Amygdala (tissue), 56 donors: Measurements from ENCODE around the gene PPP1R9B.

Experiments used
- DNase-seq, 56 donors: peaks; one replicate each; lab custom pipeline; 2025; lab: John Stamatoyannopoulos, UW

Gene PPP1R9B

GRCh38 chr17:50187751-50188530 lies 37.5 kb upstream of the PPP1R9B start:
- no peak for DNase-seq

DNA sequence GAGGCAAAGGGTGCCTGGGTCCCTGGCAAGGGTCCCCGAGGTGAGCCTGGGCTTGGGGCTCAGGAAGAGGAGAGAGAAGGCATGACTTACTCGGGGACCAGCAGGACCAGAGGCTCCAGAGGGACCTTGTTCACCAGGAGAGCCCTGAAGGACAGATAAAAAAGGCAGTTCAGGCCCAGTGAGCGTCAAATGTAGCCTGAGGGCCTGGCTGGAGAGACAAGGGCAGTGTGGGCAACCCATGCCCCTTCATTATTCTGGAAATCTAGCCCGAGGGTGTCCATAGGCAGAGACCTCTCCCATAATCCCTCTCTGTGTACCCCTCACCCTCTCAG lies 36.9 kb upstream of the PPP1R9B start:
- no peak for DNase-seq

GRCh38 chr17:50186661-50187393 lies 36.4 kb upstream of the PPP1R9B start:
- no peak for DNase-seq

DNA sequence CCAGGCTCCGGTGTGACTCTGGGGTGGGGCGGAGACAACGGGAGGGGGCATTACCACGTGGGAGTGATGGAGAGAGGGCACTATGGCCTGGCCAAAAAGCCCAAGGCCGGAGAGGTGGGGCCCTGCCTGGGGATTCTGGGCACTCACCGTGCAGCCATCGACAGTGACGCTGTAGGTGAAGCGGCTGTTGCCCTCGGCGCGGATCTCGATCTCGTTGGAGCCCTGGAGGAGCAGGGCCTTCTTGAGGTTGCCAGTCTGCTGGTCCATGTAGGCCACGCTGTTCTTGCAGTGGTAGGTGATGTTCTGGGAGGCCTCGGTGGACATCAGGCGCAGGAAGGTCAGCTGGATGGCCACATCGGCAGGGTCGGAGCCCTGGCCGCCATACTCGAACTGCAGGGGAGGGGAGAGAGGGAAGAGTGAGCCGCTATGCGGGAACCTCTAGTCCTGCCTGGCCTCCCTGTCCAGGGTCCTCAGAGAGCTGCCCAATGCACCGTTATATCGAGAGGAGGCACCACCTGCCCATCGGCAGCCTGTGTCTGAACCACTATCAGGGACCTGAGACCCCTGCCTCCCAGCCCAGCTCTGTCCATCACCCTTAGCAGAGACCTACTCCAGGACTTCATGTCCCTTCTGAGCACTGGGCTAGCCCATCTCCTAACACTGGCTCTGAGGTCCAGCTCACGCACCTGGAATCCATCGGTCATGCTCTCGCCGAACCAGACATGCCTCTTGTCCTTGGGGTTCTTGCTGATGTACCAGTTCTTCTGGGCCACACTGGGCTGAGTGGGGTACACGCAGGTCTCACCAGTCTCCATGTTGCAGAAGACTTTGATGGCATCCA lies 35.4 kb upstream of the PPP1R9B start:
- DNase-seq = no peak

DNA sequence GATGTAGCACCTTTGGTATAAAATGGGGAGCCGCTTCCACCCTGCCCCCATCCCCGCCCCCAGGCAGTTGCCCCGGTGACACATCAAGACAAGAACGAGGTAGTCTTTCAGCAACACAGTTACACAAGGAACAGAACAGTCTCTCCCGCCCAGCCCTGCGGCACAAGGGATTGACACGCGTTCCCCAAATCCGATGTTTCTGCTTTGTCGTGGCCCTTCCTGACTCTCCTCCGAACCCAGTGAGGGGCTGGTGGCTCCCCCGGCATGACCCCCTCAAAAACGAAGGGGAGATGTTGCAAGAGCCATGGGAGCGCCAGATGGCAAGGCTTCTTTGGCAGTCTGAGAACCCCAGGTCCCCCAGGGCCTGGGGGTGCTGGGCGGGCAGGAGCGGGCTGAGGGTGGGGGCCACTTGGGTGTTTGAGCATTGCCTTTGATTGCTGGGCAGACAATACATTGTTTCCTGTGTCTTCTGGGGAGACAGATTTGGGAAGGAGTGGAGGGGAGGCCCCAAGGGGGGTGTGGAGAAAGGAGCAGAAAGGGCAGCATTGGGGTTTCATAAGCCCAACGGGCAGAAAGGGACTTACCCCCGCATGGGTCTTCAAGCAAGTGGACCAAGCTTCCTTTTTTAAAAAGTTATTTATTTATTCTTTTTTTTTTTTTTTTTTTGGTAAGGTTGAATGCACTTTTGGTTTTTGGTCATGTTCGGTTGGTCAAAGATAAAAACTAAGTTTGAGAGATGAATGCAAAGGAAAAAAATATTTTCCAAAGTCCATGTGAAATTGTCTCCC lies 34.3 kb upstream of the PPP1R9B start:
- DNase-seq = peak in 13 of 56 donors; percentile 5 to 59 (median 13)

DNA sequence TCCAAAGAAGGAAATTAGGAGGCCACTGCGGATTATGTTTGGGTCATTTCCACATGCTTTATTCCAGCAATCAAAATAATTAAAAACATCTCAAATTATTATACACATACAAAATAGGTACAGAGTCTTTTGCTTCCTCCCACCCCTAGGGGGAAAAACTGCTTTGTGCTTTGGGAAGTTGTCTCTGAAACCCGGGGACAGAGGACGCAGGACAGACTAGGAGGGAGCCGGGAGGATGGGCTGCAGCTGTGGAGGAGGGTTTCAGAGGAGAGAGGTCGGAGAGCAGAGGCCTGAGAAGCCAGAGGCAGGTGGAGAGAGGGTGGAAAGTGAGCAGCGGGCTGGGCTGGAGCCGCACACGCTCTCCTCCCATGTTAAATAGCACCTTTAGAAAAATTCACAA lies 33.6 kb upstream of the PPP1R9B start:
- peak in 1 of 56 donors; percentile 29 for DNase-seq

- no peak for DNase-seq
These were observed 33.0 kb upstream of the PPP1R9B start for GRCh38 chr17:50183421-50183994.

DNA sequence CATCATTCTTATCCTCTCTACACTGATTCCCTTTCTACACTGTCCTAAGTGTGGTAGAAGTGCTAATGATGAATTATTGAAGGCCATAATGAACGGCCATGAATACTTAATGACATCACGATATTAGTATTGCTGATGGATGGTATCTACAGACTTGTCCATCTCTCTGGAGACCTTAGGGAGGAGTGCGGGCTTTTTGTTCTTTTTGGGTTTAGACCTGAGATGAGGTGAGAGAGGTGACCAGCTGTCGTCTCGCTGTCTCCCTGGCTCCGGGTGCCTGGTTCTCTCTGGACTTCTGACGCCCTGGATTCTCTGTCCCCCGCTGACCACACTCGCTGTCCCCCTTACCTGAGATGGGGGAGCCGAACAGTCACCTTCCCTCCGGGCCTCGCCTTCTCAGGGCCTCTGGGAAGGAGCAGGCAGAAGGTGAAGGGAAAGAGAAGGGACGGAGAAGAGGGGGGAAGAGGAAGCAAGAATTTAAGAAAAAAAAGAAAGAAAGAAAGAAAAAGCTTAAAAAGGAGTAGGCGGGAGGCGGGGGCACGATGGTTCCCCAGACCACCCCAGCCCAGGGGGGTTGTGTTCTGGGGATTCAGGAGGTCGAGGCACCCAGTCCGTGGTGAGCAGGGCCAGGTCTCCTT lies 32.4 kb upstream of the PPP1R9B start:
- no peak for DNase-seq

DNA sequence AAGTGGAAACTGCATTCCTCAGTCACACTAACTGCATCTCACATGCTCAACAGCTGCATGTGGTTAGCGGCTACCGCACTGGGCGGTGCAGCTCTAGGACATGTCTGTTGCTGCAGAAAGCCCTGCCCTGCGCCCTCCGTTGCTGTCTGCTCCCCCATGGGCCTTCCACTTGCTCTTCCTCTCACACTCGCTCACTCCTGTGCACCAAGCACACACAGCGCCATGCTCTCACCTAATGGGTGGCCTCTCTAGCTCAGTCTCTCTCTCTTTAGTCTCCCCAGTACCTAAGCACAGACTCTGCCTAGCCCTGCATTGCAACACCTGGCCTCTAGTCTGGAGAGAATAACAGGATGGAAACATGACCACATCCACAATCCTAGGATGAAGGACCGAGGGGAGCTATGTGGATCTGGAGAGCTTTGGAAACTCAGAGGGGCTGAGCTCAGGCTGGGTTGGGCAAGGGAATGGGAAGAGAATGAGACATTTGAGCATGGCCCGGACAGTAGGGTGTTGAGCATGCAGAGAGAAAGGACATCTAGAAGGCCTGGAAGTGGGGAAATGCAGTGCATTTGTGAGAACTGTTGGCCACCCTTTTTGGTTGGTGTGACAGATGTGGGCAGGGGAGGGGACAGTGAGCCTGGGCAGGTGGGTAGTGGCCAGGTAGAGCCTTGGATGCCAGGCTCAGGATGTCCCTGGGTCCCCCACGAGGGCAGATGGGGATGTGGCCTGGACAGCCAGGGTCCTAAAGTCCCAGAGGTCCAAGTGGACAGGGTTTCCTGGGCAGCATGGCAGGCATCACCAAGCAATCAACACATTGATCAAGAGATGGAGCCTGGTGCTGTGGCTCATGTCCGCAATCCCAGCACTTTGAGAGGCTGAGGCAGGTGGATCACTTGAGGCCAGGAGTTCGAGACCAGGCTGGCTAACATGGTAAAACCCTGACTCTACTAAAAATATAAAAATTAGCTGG lies 31.4 kb upstream of the PPP1R9B start:
- DNase-seq = peak in 1 of 56 donors; percentile 10

- DNase-seq = peak in 40 of 56 donors; percentile 12 to 89 (median 47)
These were observed 30.7 kb upstream of the PPP1R9B start for GRCh38 chr17:50181144-50181543.

DNA sequence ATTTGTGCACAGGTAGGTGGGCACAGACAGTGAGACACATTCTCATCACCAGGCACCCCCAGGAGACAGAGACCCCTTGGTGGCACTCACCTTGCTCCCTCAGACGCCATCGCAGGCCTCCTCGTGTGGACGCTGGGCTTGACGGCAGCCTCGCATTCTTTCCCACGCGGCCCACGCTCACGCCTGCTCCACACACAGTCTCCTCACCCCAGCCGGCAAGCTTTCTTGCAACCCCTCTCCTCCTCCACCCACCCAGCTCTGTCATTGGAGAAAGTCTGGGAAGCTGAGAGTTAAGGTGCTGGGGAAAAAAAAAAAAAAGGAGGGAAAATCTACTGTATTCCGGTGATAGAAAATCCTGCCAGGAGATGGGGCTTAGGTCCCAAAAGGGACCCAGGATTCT lies 30.1 kb upstream of the PPP1R9B start:
- DNase-seq = peak in 1 of 56 donors; percentile 31

- no peak for DNase-seq
These were observed 29.6 kb upstream of the PPP1R9B start for GRCh38 chr17:50180111-50180510.

GRCh38 chr17:50177983-50178834 lies 27.7 kb upstream of the PPP1R9B start:
- DNase-seq = peak in 36 of 56 donors; percentile 7 to 79 (median 43)

GRCh38 chr17:50177476-50177875 lies 27.0 kb upstream of the PPP1R9B start:
- no peak for DNase-seq

- no peak for DNase-seq
These were observed 26.3 kb upstream of the PPP1R9B start for GRCh38 chr17:50176559-50177357.

DNA sequence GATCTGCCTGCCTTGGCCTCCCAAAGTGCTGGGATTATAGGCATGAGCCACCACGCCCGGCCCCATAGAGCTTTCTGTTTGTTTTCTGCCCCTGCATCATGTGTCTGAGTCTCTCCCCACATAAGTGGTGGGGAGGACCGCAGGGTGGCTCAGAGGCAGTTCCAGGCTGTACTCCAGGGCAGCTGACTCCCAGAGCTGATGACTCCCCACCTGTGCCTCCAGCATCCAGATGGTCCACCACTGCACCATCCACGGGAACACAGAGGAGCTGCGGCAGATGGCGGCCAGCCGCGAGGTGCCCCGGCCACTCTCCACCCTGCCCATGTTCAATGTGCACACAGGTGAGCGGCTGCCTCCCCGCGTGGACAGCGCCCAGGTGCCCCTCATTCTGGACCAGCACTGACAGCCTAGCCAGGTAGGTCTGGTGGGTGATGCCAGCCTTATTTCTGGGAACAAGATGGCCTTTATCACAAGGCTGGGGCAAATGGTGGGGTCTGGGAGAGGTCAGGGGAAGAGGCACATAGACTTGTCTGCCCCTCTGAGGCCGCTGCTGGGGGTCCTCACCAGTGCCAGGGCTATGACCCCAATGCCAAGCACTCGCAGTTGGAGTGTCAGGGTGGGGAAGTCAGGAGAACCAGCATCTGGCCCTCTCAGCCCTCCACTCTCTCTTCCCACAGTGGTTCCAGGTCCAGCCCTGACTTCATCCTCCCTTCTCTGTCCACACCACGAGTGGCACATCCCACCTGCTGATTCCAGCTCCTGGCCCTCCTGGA lies 24.7 kb upstream of the PPP1R9B start:
- DNase-seq = no peak
